Measurements from ENCODE around the gene LPP.

Gene LPP

GRCh38 chr3:188229177-188229576 is 75.2 kb downstream of the LPP start:
- Mint-ChIP-seq H3K36me3 (no peaks in the 10 kb centered on the region), H3K4me3 (no peak overlapping the region), H3K9me3 (no peaks in the 10 kb centered on the region), H3K27ac (no peak overlapping the region), H3K4me1 (peaks cover 7% of the 10 kb centered on the region)
- DNase-seq (ENCODE audit: low spot score in 2 of 2) (no peak), ATAC-seq (no peak)

- ATAC-seq (no peak), DNase-seq (ENCODE audit: low spot score in 2 of 2) (no peak)
- H3K4me3 Mint-ChIP-seq, result no peak overlapping the region
- peaks cover 11% of the 10 kb centered on the region for H3K4me1 Mint-ChIP-seq
- no peaks in the 10 kb centered on the region for H3K36me3 Mint-ChIP-seq
- no peaks in the 10 kb centered on the region for H3K9me3 Mint-ChIP-seq
- H3K27ac Mint-ChIP-seq, result no peak overlapping the region
Measured at GRCh38 chr3:188229726-188230125, 75.8 kb downstream of the LPP start.

- ATAC-seq, result peak; percentile 57
- Mint-ChIP-seq H3K4me1 (peaks cover 16% of the 10 kb centered on the region), H3K4me3 (no peak overlapping the region), H3K27ac (no peak overlapping the region), H3K9me3 (no peaks in the 10 kb centered on the region), H3K36me3 (no peaks in the 10 kb centered on the region)
- DNase-seq (ENCODE audit: low spot score in 2 of 2), result no peak
Measured at GRCh38 chr3:188230962-188231361, 77.0 kb downstream of the LPP start.

GRCh38 chr3:188231456-188231855 is 77.5 kb downstream of the LPP start:
- DNase-seq (ENCODE audit: low spot score in 2 of 2) (no peak), ATAC-seq (no peak)
- no peaks in the 10 kb centered on the region for H3K36me3 Mint-ChIP-seq
- no peak overlapping the region for H3K4me3 Mint-ChIP-seq
- peaks cover 21% of the 10 kb centered on the region for H3K4me1 Mint-ChIP-seq
- no peak overlapping the region for H3K27ac Mint-ChIP-seq
- H3K9me3 Mint-ChIP-seq, result no peaks in the 10 kb centered on the region

GRCh38 chr3:188232656-188233055 is 78.7 kb downstream of the LPP start:
- H3K36me3 Mint-ChIP-seq, result no peaks in the 10 kb centered on the region
- H3K4me3 Mint-ChIP-seq, result no peak overlapping the region
- H3K9me3 Mint-ChIP-seq, result no peaks in the 10 kb centered on the region
- no peak for ATAC-seq
- no peak overlapping the region for H3K27ac Mint-ChIP-seq
- peaks cover 21% of the 10 kb centered on the region for H3K4me1 Mint-ChIP-seq
- no peak for DNase-seq (ENCODE audit: low spot score in 2 of 2)

GRCh38 chr3:188233320-188233719 is 79.4 kb downstream of the LPP start:
- H3K9me3 Mint-ChIP-seq, result no peaks in the 10 kb centered on the region
- peaks cover 21% of the 10 kb centered on the region for H3K4me1 Mint-ChIP-seq
- no peak for DNase-seq (ENCODE audit: low spot score in 2 of 2)
- H3K4me3 Mint-ChIP-seq, result no peak overlapping the region
- ATAC-seq, result no peak
- no peaks in the 10 kb centered on the region for H3K36me3 Mint-ChIP-seq
- H3K27ac Mint-ChIP-seq, result no peak overlapping the region

GRCh38 chr3:188234132-188234531 is 80.2 kb downstream of the LPP start:
- ATAC-seq (no peak), DNase-seq (ENCODE audit: low spot score in 2 of 2) (no peak)
- Mint-ChIP-seq H3K4me3 (no peak overlapping the region), H3K36me3 (no peaks in the 10 kb centered on the region), H3K27ac (no peak overlapping the region), H3K4me1 (peaks cover 21% of the 10 kb centered on the region), H3K9me3 (no peaks in the 10 kb centered on the region)

GRCh38 chr3:188236271-188236670 is 82.3 kb downstream of the LPP start:
- H3K27ac Mint-ChIP-seq, result no peak overlapping the region
- peaks cover 29% of the 10 kb centered on the region for H3K4me1 Mint-ChIP-seq
- ATAC-seq, result no peak
- H3K36me3 Mint-ChIP-seq, result no peaks in the 10 kb centered on the region
- H3K4me3 Mint-ChIP-seq, result no peak overlapping the region
- no peaks in the 10 kb centered on the region for H3K9me3 Mint-ChIP-seq
- DNase-seq (ENCODE audit: low spot score in 2 of 2), result no peak

GRCh38 chr3:188239035-188239434 is 85.1 kb downstream of the LPP start:
- no peak overlapping the region for H3K27ac Mint-ChIP-seq
- H3K36me3 Mint-ChIP-seq, result no peaks in the 10 kb centered on the region
- ATAC-seq, result no peak
- peaks cover 42% of the 10 kb centered on the region for H3K4me1 Mint-ChIP-seq
- no peak for DNase-seq (ENCODE audit: low spot score in 2 of 2)
- no peak overlapping the region for H3K4me3 Mint-ChIP-seq
- H3K9me3 Mint-ChIP-seq, result no peaks in the 10 kb centered on the region

GRCh38 chr3:188239577-188239976 is 85.6 kb downstream of the LPP start:
- H3K27ac Mint-ChIP-seq, result peak overlapping the region; percentile 46
- no peaks in the 10 kb centered on the region for H3K36me3 Mint-ChIP-seq
- ATAC-seq (no peak), DNase-seq (ENCODE audit: low spot score in 2 of 2) (no peak)
- H3K4me1 Mint-ChIP-seq, result peaks cover 44% of the 10 kb centered on the region
- H3K9me3 Mint-ChIP-seq, result no peaks in the 10 kb centered on the region
- H3K4me3 Mint-ChIP-seq, result no peak overlapping the region

- H3K9me3 Mint-ChIP-seq, result no peaks in the 10 kb centered on the region
- peaks cover 42% of the 10 kb centered on the region for H3K4me1 Mint-ChIP-seq
- no peaks in the 10 kb centered on the region for H3K36me3 Mint-ChIP-seq
- DNase-seq (ENCODE audit: low spot score in 2 of 2), result no peak
- ATAC-seq, result no peak
- peak overlapping the region; percentile 46 for H3K27ac Mint-ChIP-seq
- H3K4me3 Mint-ChIP-seq, result no peak overlapping the region
Measured at GRCh38 chr3:188240189-188240981, 86.4 kb downstream of the LPP start.

GRCh38 chr3:188241072-188241471 is 87.1 kb downstream of the LPP start:
- no peak for ATAC-seq
- no peak overlapping the region for H3K27ac Mint-ChIP-seq
- H3K9me3 Mint-ChIP-seq, result no peaks in the 10 kb centered on the region
- H3K36me3 Mint-ChIP-seq, result no peaks in the 10 kb centered on the region
- DNase-seq (ENCODE audit: low spot score in 2 of 2), result no peak
- H3K4me3 Mint-ChIP-seq, result no peak overlapping the region
- H3K4me1 Mint-ChIP-seq, result peaks cover 47% of the 10 kb centered on the region

GRCh38 chr3:188241883-188242282 is 87.9 kb downstream of the LPP start:
- Mint-ChIP-seq H3K27ac (no peak overlapping the region), H3K36me3 (no peaks in the 10 kb centered on the region), H3K4me3 (no peak overlapping the region), H3K4me1 (peaks cover 48% of the 10 kb centered on the region), H3K9me3 (no peaks in the 10 kb centered on the region)
- DNase-seq (ENCODE audit: low spot score in 2 of 2), result no peak
- ATAC-seq, result no peak

- DNase-seq (ENCODE audit: low spot score in 2 of 2) (no peak), ATAC-seq (no peak)
- Mint-ChIP-seq H3K4me3 (no peak overlapping the region), H3K36me3 (no peaks in the 10 kb centered on the region), H3K4me1 (peaks cover 48% of the 10 kb centered on the region), H3K9me3 (no peaks in the 10 kb centered on the region), H3K27ac (peak overlapping the region; percentile 4)
Measured at GRCh38 chr3:188242436-188243123, 88.6 kb downstream of the LPP start.

GRCh38 chr3:188243124-188243795 is 89.3 kb downstream of the LPP start:
- peak overlapping the region; percentile 4 for H3K27ac Mint-ChIP-seq
- peaks cover 48% of the 10 kb centered on the region for H3K4me1 Mint-ChIP-seq
- ATAC-seq (no peak), DNase-seq (ENCODE audit: low spot score in 2 of 2) (no peak)
- H3K36me3 Mint-ChIP-seq, result no peaks in the 10 kb centered on the region
- no peak overlapping the region for H3K4me3 Mint-ChIP-seq
- H3K9me3 Mint-ChIP-seq, result no peaks in the 10 kb centered on the region
